CD14-positive monocyte (primary cell): ENCODE measurements around the gene KRTAP10-2. TPM values are rescaled to one million over a fixed set of nuclear protein-coding genes. Genes with fewer than 3 reads are reported as not detected.

Experiments
- DNase-seq, 3 donors: peaks; one replicate each; pipeline ENCODE4 v3.0.0-alpha.2; 2011 to 2022
- H2AFZ ChIP-seq: 2 replicates; pipeline ENCODE4 v1.6.0; 2012; ENCODE audit warnings: mild to moderate bottlenecking, low read depth, low read length, inconsistent platforms; ENCODE audit not compliant: insufficient read depth, poor library complexity, severe bottlenecking
- H3K27ac ChIP-seq, 2 donors: 1 replicate in 1 of 2; 2 replicates in 1 of 2; pipeline ENCODE4 v1.5.1; 2012 to 2013; ENCODE audit warnings: low read length in 2 of 2, control low read depth in 1 of 2, inconsistent platforms in 1 of 2, low read depth in 1 of 2, mild to moderate bottlenecking in 1 of 2
- H3K27me3 ChIP-seq, 2 donors: one replicate each; pipeline versions ENCODE4 v1.6.0 to v1.6.1; 2011 to 2013; ENCODE audit warnings: low read length in 2 of 2; ENCODE audit not compliant: control insufficient read depth in 2 of 2, insufficient read depth in 2 of 2
- H3K36me3 ChIP-seq, 2 donors: replicated peaks in 1 of 2; 1 replicate in 1 of 2; 2 replicates in 1 of 2; pipeline versions ENCODE4 v1.5.1 to v1.6.1; 2012 to 2013; ENCODE audit warnings: low read length in 2 of 2, control low read depth in 1 of 2, inconsistent platforms in 1 of 2, mild to moderate bottlenecking in 1 of 2; ENCODE audit not compliant: insufficient read depth in 2 of 2, control insufficient read depth in 1 of 2
- H3K4me1 ChIP-seq, 2 donors: 1 replicate in 1 of 2; 2 replicates in 1 of 2; pipeline versions ENCODE4 v1.5.1 to v1.6.1; 2012 to 2013; ENCODE audit warnings: low read length in 2 of 2, control low read depth in 1 of 2, inconsistent platforms in 1 of 2, mild to moderate bottlenecking in 1 of 2, moderate library complexity in 1 of 2; ENCODE audit not compliant: insufficient read depth in 2 of 2, control insufficient read depth in 1 of 2
- H3K4me2 ChIP-seq: replicated peaks from 2 replicates; pipeline ENCODE3; 2012; ENCODE audit warnings: low read length, moderate library complexity, mild to moderate bottlenecking; ENCODE audit not compliant: poor library complexity, severe bottlenecking; ENCODE audit errors: extremely low read depth
- H3K4me3 ChIP-seq, 3 experiments: fragments of 200-600 bp in 1 of 3; sonication (generic) in 1 of 3; replicated peaks in 1 of 3; 1 replicate in 2 of 3; 2 replicates in 1 of 3; pipeline ENCODE4 v1.5.1; 2011 to 2013; ENCODE audit warnings: low read length in 3 of 3, mild to moderate bottlenecking in 3 of 3, control low read depth in 2 of 3, low read depth in 2 of 3, inconsistent platforms in 1 of 3, moderate library complexity in 1 of 3
- H3K79me2 ChIP-seq: 2 replicates; pipeline ENCODE4 v1.6.0; 2012; ENCODE audit warnings: mild to moderate bottlenecking, control low read depth, inconsistent platforms, low read length, moderate library complexity; ENCODE audit not compliant: insufficient read depth
- H3K9ac ChIP-seq: 2 replicates; pipeline ENCODE4 v1.6.0; 2017; ENCODE audit warnings: low read length, mild to moderate bottlenecking; ENCODE audit not compliant: insufficient read depth, poor library complexity, severe bottlenecking
- H3K9me3 ChIP-seq, 2 donors: replicated peaks in 1 of 2; 1 replicate in 1 of 2; 2 replicates in 1 of 2; pipeline versions ENCODE4 v1.5.1 to v1.6.1; 2012 to 2013; ENCODE audit warnings: low read length in 2 of 2, control low read depth in 1 of 2; ENCODE audit not compliant: control insufficient read depth in 1 of 2, insufficient read depth in 1 of 2
- H4K20me1 ChIP-seq: 2 replicates; pipeline ENCODE4 v1.6.0; 2012; ENCODE audit warnings: mild to moderate bottlenecking, low read length, control low read depth, moderate library complexity; ENCODE audit not compliant: insufficient read depth
- H3K27ac Mint-ChIP-seq, 7 donors: one replicate each; pipeline ENCODE4 v1.8.0; 2020; ENCODE audit warnings: mild to moderate bottlenecking in 7 of 7, mixed read lengths in 7 of 7, moderate library complexity in 6 of 7, inconsistent platforms in 2 of 7
- H3K27me3 Mint-ChIP-seq, 3 donors: one replicate each; pipeline ENCODE4 v1.8.0; 2021 to 2022; ENCODE audit warnings: low read depth in 3 of 3, mild to moderate bottlenecking in 3 of 3, mixed read lengths in 3 of 3, moderate library complexity in 3 of 3, inconsistent platforms in 1 of 3
- H3K36me3 Mint-ChIP-seq, 2 donors: one replicate each; pipeline ENCODE4 v1.8.0; 2020; ENCODE audit warnings: mixed read lengths in 2 of 2, inconsistent platforms in 1 of 2, mild to moderate bottlenecking in 1 of 2
- H3K4me1 Mint-ChIP-seq: one replicate; pipeline ENCODE4 v1.8.0; 2020; ENCODE audit warnings: mild to moderate bottlenecking, mixed read lengths
- H3K4me3 Mint-ChIP-seq, 2 donors: one replicate each; pipeline ENCODE4 v1.8.0; 2020; ENCODE audit warnings: mild to moderate bottlenecking in 2 of 2, mixed read lengths in 2 of 2, moderate library complexity in 1 of 2
- H3K9me3 Mint-ChIP-seq, 7 donors: one replicate each; pipeline ENCODE4 v1.8.0; 2020 to 2022; ENCODE audit warnings: mixed read lengths in 7 of 7, mild to moderate bottlenecking in 6 of 7, moderate library complexity in 6 of 7, inconsistent platforms in 2 of 7
- CTCF ChIP-seq: fragments of 200-600 bp; IDR thresholded peaks from one replicate; pipeline ENCODE4 v1.8.0; 2022; ENCODE audit warnings: antibody characterized with exemption, mild to moderate bottlenecking
- WGBS: methylation state at CpG from one replicate; pipeline ENCODE4 v1.1.5; 2013; ENCODE audit warnings: missing lambda C conversion rate; ENCODE audit not compliant: insufficient coverage; 5-methylcytosine and 5-hydroxymethylcytosine counted together
- intact Hi-C, 2 donors: fragments of 100-400 bp; cut with micrococcal nuclease; formaldehyde crosslinking; loops; one replicate each; pipeline versions ENCODE4 v1.15.0 to v1.15.1; 2023
- polyA plus RNA-seq, 3 donors: library from polyadenylated mRNA; depleted of rRNA in 1 of 3; unstranded in 2 of 3; stranded (reverse) in 1 of 3; fragments of 300-500 nt in 2 of 3; fragments of >200 nt in 1 of 3; fragmentation: Illumina TruSeq in 2 of 3; gene quantifications; 1 replicate in 2 of 3; 2 replicates in 1 of 3; pipeline ENCODE4 v1.2.3, GENCODE V29; 2012 to 2021

KRTAP10-2 gene
- polyA plus RNA-seq, 3 donors: not detected

DNA sequence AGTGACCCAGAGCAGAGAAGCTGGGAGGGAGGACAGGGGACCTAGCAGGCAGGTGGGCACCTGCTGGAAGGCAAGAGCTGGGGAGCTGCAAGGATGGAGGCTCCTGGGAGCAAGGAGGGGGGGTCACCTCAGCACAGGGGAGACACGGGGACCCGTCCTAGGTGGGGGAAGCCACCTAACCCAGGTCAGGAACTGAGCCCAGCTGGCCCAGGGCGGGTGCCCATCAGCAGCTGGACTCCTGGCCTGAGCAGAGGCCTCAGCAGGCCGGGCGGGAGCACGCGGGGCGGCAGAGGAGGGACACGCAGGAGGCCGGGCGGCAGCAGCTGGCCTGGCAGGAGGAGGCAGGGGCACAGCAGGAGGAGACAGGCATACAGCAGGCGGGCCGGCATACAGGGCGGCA, 12.3 kb downstream of the KRTAP10-2 start:
- Histone ChIP-seq H3K4me1 (no peaks in the 10 kb centered on the region), H2AFZ (no peak overlapping the region), H3K4me2 (no peak overlapping the region), H3K79me2 (no peaks in the 10 kb centered on the region), H4K20me1 (no peaks in the 10 kb centered on the region), H3K27me3 (peaks cover 0 to 2% of the 10 kb centered on the region in 2 donors), H3K9me3 (peaks cover 4 to 17% of the 10 kb centered on the region in 2 donors), H3K4me3 (no peak overlapping the region), H3K27ac (no peak overlapping the region), H3K36me3 (no peaks in the 10 kb centered on the region), H3K9ac (no peak overlapping the region)
- Mint-ChIP-seq H3K27ac (no peak overlapping the region), H3K9me3 (peaks cover 0 to 3% (median 0%) of the 10 kb centered on the region in 7 donors), H3K27me3 (peaks cover 2 to 9% (median 9%) of the 10 kb centered on the region in 3 donors), H3K4me3 (no peak overlapping the region), H3K36me3 (no peaks in the 10 kb centered on the region), H3K4me1 (peaks cover 2% of the 10 kb centered on the region)
- no peak for TF ChIP-seq CTCF
- intact Hi-C loops: no loop called here
- DNase-seq: no peak
- WGBS: 85% methylated on average over 14 of the region's 14 CpGs

- H3K4me3 Mint-ChIP-seq: no peak overlapping the region
- peaks cover 4 to 14% of the 10 kb centered on the region in 2 donors for H3K9me3 ChIP-seq
- 93% methylated on average over 28 of the region's 33 CpGs for WGBS
- H4K20me1 ChIP-seq: no peaks in the 10 kb centered on the region
- H3K27me3 ChIP-seq: peaks cover 0 to 2% of the 10 kb centered on the region in 2 donors
- no peak overlapping the region for H3K9ac ChIP-seq
- H3K27ac Mint-ChIP-seq: no peak overlapping the region
- no peaks in the 10 kb centered on the region for H3K36me3 Mint-ChIP-seq
- no peaks in the 10 kb centered on the region for H3K79me2 ChIP-seq
- H3K4me1 ChIP-seq: no peaks in the 10 kb centered on the region
- intact Hi-C loops: no loop called here
- H3K9me3 Mint-ChIP-seq: peaks cover 0 to 4% (median 0%) of the 10 kb centered on the region in 7 donors
- peaks cover 2 to 9% (median 9%) of the 10 kb centered on the region in 3 donors for H3K27me3 Mint-ChIP-seq
- H3K4me2 ChIP-seq: no peak overlapping the region
- H2AFZ ChIP-seq: no peak overlapping the region
- peaks cover 2% of the 10 kb centered on the region for H3K4me1 Mint-ChIP-seq
- no peak overlapping the region for H3K4me3 ChIP-seq
- no peak for TF ChIP-seq CTCF
- DNase-seq: no peak
- no peaks in the 10 kb centered on the region for H3K36me3 ChIP-seq
- H3K27ac ChIP-seq: no peak overlapping the region
These were observed 13.1 kb downstream of the KRTAP10-2 start for GRCh38 chr21:44537930-44538911.
